PC-3 (cell line): Measurements from ENCODE around the gene PRIMA1.

Experiments used
- CTCF ChIP-seq: fragments of 300-600 bp; sonication (generic); conservative IDR thresholded peaks from 2 replicates; pipeline ENCODE4 v1.5.1; 2017; ENCODE audit warnings: antibody characterized with exemption, low read depth, mild to moderate bottlenecking, low read length
- EZH2 ChIP-seq: fragments of 300-600 bp; sonication (generic); IDR thresholded peaks from one replicate; pipeline ENCODE4 v1.6.1; 2017; ENCODE audit warnings: antibody characterized with exemption, mild to moderate bottlenecking, low read length; ENCODE audit not compliant: unreplicated experiment

GRCh38 chr14:93712838-93713724 is 75.2 kb downstream of the PRIMA1 start:
- TF ChIP-seq CTCF (no peak), EZH2 (no peak)
